IMR-90 (cell line): ENCODE data around the gene PPP2R5E. TPM values are rescaled to one million over a fixed set of nuclear protein-coding genes. Genes with fewer than 3 reads are reported as not detected.

Experiments used
- ATAC-seq: fragments of 200-7000 bp; cut with Tn5 transposase; 2 replicates; pipeline ENCODE4 v1.9.1; 2020; ENCODE audit warnings: low read depth, mild to moderate bottlenecking, moderate library complexity
- BruUV-seq: library from RNA; stranded (reverse); fragments of 400-500 nt; replicated peaks from 2 replicates; lab custom pipeline; 2021; lab: Mats Ljungman, UMichigan
- CTCF ChIA-PET: fragments of 300-600 bp; formaldehyde crosslinking; extraction: SDS; loops from one replicate; lab custom pipeline; 2021; ENCODE audit warnings: antibody characterized with exemption; lab: Yijun Ruan, JAX
- POLR2A ChIA-PET: fragments of 300-600 bp; sonication (Branson Sonifier 250); formaldehyde crosslinking; loops from one replicate; lab custom pipeline; 2022; ENCODE audit warnings: antibody characterized with exemption; ENCODE audit not compliant: unreplicated experiment; lab: Charles Lee
- DNase-seq: peaks from one replicate; pipeline ENCODE4 v3.0.0; 2013
- H2AFZ ChIP-seq: replicated peaks from 2 replicates; pipeline ENCODE3; 2013; ENCODE audit warnings: low read length, mild to moderate bottlenecking; ENCODE audit not compliant: poor library complexity
- H2AK5ac ChIP-seq: 2 replicates; pipeline ENCODE4 v1.6.1; 2013; ENCODE audit warnings: low read depth, low read length, inconsistent platforms
- H2AK9ac ChIP-seq: replicated peaks from 2 replicates; pipeline ENCODE3; 2013; ENCODE audit warnings: mild to moderate bottlenecking, low read depth, low read length, moderate library complexity; ENCODE audit not compliant: poor library complexity
- H2BK120ac ChIP-seq: 2 replicates; pipeline ENCODE4 v1.6.1; 2013; ENCODE audit warnings: low read depth, low read length, inconsistent platforms
- H2BK15ac ChIP-seq: 3 replicates; pipeline ENCODE4 v1.6.1; 2013; ENCODE audit warnings: low read depth, low read length, inconsistent platforms
- H2BK20ac ChIP-seq: 2 replicates; pipeline ENCODE4 v1.6.1; 2013; ENCODE audit warnings: low read depth, mild to moderate bottlenecking, inconsistent platforms, low read length, moderate library complexity
- H2BK5ac ChIP-seq: 2 replicates; pipeline ENCODE4 v1.6.1; 2013; ENCODE audit warnings: mild to moderate bottlenecking, low read depth, low read length, inconsistent platforms; ENCODE audit not compliant: poor library complexity, severe bottlenecking
- H3K14ac ChIP-seq: replicated peaks from 2 replicates; pipeline ENCODE4 v1.6.1; 2013; ENCODE audit warnings: low read depth, low read length, inconsistent platforms
- H3K18ac ChIP-seq: 2 replicates; pipeline ENCODE4 v1.6.1; 2013; ENCODE audit warnings: low read depth, low read length, control low read depth
- H3K23ac ChIP-seq: 2 replicates; pipeline ENCODE4 v1.6.1; 2013; ENCODE audit warnings: low read depth, low read length, inconsistent platforms
- H3K27ac ChIP-seq: 2 replicates; pipeline ENCODE4 v1.5.1; 2013; ENCODE audit warnings: mild to moderate bottlenecking, control low read depth, low read length; ENCODE audit not compliant: insufficient read depth
- H3K27me3 ChIP-seq: 2 replicates; pipeline ENCODE4 v1.6.1; 2013; ENCODE audit warnings: low read length; ENCODE audit not compliant: control insufficient read depth, insufficient read depth
- H3K36me3 ChIP-seq: 2 replicates; pipeline ENCODE4 v1.6.1; 2013; ENCODE audit warnings: low read length, mixed read lengths; ENCODE audit not compliant: control insufficient read depth, insufficient read depth
- H3K4ac ChIP-seq: 2 replicates; pipeline ENCODE4 v1.6.1; 2013; ENCODE audit warnings: low read depth, low read length, inconsistent platforms
- H3K4me1 ChIP-seq: 2 replicates; pipeline ENCODE4 v1.6.1; 2013; ENCODE audit warnings: low read length, mixed read lengths; ENCODE audit not compliant: control insufficient read depth, insufficient read depth
- H3K4me2 ChIP-seq: 2 replicates; pipeline ENCODE4 v1.6.1; 2013; ENCODE audit warnings: low read depth, mild to moderate bottlenecking, control low read depth, low read length, moderate library complexity
- H3K4me3 ChIP-seq: 2 replicates; pipeline ENCODE4 v1.5.1; 2013; ENCODE audit warnings: low read depth, mild to moderate bottlenecking, control low read depth, low read length, moderate library complexity; ENCODE audit not compliant: insufficient read depth
- H3K56ac ChIP-seq: 2 replicates; pipeline ENCODE4 v1.6.1; 2013; ENCODE audit warnings: low read length, inconsistent platforms; ENCODE audit not compliant: insufficient read depth; ENCODE audit errors: extremely low read depth
- H3K79me1 ChIP-seq, 2 experiments: 2 replicates each; pipeline ENCODE4 v1.6.1; 2013; ENCODE audit warnings: low read length in 2 of 2, inconsistent platforms in 1 of 2, low read depth in 1 of 2
- H3K9ac ChIP-seq: 2 replicates; pipeline ENCODE4 v1.6.1; 2013; ENCODE audit warnings: low read depth, low read length, control low read depth
- H3K9me1 ChIP-seq: 2 replicates; pipeline ENCODE4 v1.6.1; 2013; ENCODE audit warnings: low read length, inconsistent platforms; ENCODE audit not compliant: insufficient read depth
- H3K9me3 ChIP-seq: 2 replicates; pipeline ENCODE4 v1.6.1; 2013; ENCODE audit warnings: low read length; ENCODE audit not compliant: control insufficient read depth, insufficient read depth
- H4K20me1 ChIP-seq: 2 replicates; pipeline ENCODE4 v1.6.1; 2013; ENCODE audit warnings: low read length, inconsistent platforms; ENCODE audit not compliant: insufficient read depth
- H4K5ac ChIP-seq: 2 replicates; pipeline ENCODE4 v1.6.1; 2013; ENCODE audit warnings: mild to moderate bottlenecking, low read depth, low read length, control low read depth
- H4K8ac ChIP-seq, 2 experiments: 2 replicates each; pipeline ENCODE4 v1.6.1; 2013; ENCODE audit warnings: low read depth in 2 of 2, low read length in 2 of 2, control low read depth in 1 of 2, inconsistent platforms in 1 of 2
- H4K91ac ChIP-seq: 2 replicates; pipeline ENCODE4 v1.6.1; 2013; ENCODE audit warnings: low read depth, low read length, inconsistent platforms; ENCODE audit not compliant: insufficient read depth
- POLR2A ChIP-seq: IDR thresholded peaks from 2 replicates; pipeline ENCODE4 v1.6.1; 2012; ENCODE audit warnings: mild to moderate bottlenecking, low read depth, low read length
- RAD21 ChIP-seq: IDR thresholded peaks from 2 replicates; pipeline ENCODE4 v1.6.1; 2012; ENCODE audit warnings: low read length, improper control_type of control experiment
- WGBS, 2 experiments: methylation state at CpG; one replicate each; pipeline versions ENCODE4 v1.1.5 to v1.1.7; 2013; ENCODE audit warnings: missing lambda C conversion rate in 2 of 2; ENCODE audit not compliant: insufficient read length in 1 of 2; ENCODE audit errors: extremely low coverage in 2 of 2; 5-methylcytosine and 5-hydroxymethylcytosine counted together
- dilution Hi-C: fragments of 300-500 bp; cut with HindIII; formaldehyde crosslinking; loops from one replicate; pipeline ENCODE4 v1.14.3; 2018; ENCODE audit warnings: low sequenced_read_pairs; ENCODE audit not compliant: unreplicated experiment
- in situ Hi-C: fragments of 300-500 bp; cut with MboI; formaldehyde crosslinking; loops from 3 replicates; pipeline ENCODE4 v1.14.3; 2019; ENCODE audit warnings: low sequenced_read_pairs, inconsistent platforms, mixed read lengths
- intact Hi-C: fragments of 100-400 bp; cut with micrococcal nuclease; formaldehyde crosslinking; loops from 2 replicates; pipeline ENCODE4 v1.10.0; 2022
- polyA plus RNA-seq, 3 experiments: library from polyadenylated mRNA; depleted of rRNA; stranded (reverse); fragments of >200 nt; gene quantifications; 2 replicates each; pipeline ENCODE4 v1.2.3, GENCODE V29; 2012; ENCODE audit warnings: low replicate concordance in 1 of 3
- total RNA-seq: library from RNA; depleted of rRNA; stranded (reverse); fragments of >200 nt; gene quantifications from 2 replicates; pipeline ENCODE4 v1.2.3, GENCODE V29; 2012

PPP2R5E gene
- total and polyA plus RNA-seq, 2 of the 4 experiments (the other 2 are of a cell fraction) = 9.7 to 12.2 TPM

DNA sequence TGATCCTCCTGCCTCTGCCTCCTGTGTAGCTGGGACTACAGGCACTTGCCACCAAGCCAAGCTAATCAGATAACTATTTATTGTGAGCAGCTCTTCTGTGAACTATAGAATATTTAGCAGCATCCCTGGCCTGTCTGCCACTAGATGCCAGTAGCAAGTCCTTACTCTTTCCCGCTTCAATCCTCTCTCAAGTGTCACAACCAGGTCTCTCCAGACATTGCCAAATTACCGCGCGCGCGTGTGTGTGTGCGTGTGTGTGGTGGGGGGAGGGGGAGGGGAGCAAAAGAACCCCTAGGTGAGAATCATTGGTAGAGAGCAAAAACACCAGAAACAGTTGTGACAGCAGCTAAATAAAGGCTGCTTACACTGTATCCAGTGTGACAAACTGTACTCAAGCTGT lies 49.9 kb downstream of the PPP2R5E start:
- Histone ChIP-seq H2AK9ac (no peak overlapping the region), H4K5ac (no peak overlapping the region), H2AK5ac (no peak overlapping the region), H3K18ac (no peak overlapping the region), H3K9me1 (peaks cover 3% of the 10 kb centered on the region), H3K4ac (no peak overlapping the region), H2BK120ac (no peak overlapping the region), H3K14ac (no peak overlapping the region), H3K4me1 (peaks cover 9% of the 10 kb centered on the region; the same call in 1 of the 2 replicates), H2BK20ac (no peak overlapping the region), H4K91ac (no peak overlapping the region), H2BK5ac (no peak overlapping the region), H3K79me1 (peaks cover 24 to 83% of the 10 kb centered on the region in 2 experiments), H3K36me3 (no peaks in the 10 kb centered on the region), H3K4me2 (no peak overlapping the region), H4K8ac (no peak overlapping the region), H3K56ac (no peak overlapping the region), H3K9ac (no peak overlapping the region), H3K9me3 (no peaks in the 10 kb centered on the region), H4K20me1 (peaks cover 51% of the 10 kb centered on the region), H3K4me3 (no peak overlapping the region), H2AFZ (no peak overlapping the region), H3K27ac (no peak overlapping the region), H2BK15ac (no peak overlapping the region), H3K27me3 (no peaks in the 10 kb centered on the region), H3K23ac (no peak overlapping the region)
- dilution Hi-C loops = no loop called here
- in situ Hi-C loops = no loop called here
- POLR2A ChIA-PET = no interaction called here
- TF ChIP-seq RAD21 (no peak), POLR2A (no peak)
- DNase-seq = peak; percentile 33
- ATAC-seq = 0 out of 2 replicates have a peak, but pooled peaks have one; percentile 17
- no TSS peak for BruUV-seq
- CTCF ChIA-PET = interaction anchor here (0.5 to 1.1 kb wide), 2 partner anchors 9 to 232 kb away, joined by 3 to 6 read pairs; no protein-coding TSS in a partner anchor
- intact Hi-C loops = no loop called here
- no CpG with 5 or more reads among the region's 7 CpGs for WGBS, 2 experiments
